ENCODE data around the gene SSRP1.

Gene SSRP1

DNA sequence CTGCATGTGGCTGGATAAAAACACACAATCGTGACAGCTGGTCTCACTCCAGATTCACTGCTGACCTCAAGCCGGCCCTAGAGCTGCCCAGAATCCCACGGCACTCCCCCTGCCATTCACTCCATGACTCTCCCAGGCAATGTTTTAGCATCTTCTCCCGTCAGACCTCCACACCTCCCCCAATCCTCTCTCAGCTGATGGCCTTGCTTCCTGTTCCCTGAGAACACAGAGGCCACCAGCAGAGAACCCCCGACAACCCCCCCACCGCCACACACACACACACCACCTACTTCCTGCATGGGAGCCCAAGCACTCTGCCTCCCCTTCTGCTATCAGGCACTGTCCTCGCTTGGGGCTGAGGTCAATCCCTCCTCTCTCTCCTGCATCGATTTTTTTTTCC, 20.2 kb downstream of the SSRP1 start:
- DNase-seq (ENCODE audit: low read depth) = no peak

DNA sequence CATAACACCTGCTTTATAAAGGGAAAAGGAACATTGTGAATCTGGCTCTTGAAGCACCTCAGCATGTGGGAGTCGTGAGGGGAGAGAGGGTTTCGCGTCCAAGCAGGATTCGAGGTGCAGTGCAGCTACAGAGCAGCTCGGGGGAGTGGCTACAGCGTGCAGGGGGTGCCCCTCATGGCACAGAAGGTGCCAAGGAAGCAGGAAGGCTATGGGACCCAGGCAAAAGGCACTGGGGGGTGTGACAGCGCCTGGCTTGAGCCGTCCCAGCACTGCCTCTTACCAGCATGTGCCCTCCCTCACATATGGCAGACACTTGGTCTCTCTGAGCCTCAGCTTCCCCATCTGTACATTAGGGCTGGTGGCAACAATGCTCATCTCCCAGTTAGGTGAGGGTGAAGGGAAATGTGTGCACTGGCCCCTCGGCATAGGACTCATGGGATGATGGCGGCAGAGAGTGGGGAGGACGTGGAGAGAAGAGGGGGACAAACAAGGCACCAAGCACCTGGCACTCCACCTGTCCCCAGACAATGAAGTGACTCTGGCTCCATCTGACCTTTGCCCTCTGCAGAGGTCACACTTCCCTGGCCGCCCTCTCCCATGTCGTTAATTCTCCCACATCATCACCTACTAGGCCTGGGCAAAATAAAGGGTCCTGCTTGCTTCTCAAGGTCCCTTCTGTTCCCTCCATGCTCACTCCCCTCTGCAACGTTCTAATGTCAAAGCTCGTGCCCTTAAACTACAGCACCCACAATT, 21.3 kb downstream of the SSRP1 start:
- no peak for DNase-seq (ENCODE audit: low read depth)

DNA sequence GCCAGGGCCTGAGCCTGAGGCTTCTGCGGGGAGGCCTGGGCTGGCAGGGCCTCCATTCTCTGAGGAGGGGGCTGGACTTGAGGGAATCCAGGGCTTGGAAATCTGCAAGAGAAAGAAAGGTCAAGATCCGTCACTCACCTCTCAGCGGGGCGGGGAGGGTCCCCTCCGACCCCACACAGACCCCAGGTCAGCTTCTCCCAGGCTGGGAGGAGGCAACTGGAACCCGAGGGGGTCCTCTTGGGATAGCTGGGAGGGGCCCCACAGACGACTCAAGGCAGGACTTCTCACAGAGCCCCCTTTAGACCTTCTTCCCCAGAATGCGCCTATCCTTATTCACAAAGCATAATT, 21.9 kb downstream of the SSRP1 start:
- DNase-seq (ENCODE audit: low read depth) = no peak

DNA sequence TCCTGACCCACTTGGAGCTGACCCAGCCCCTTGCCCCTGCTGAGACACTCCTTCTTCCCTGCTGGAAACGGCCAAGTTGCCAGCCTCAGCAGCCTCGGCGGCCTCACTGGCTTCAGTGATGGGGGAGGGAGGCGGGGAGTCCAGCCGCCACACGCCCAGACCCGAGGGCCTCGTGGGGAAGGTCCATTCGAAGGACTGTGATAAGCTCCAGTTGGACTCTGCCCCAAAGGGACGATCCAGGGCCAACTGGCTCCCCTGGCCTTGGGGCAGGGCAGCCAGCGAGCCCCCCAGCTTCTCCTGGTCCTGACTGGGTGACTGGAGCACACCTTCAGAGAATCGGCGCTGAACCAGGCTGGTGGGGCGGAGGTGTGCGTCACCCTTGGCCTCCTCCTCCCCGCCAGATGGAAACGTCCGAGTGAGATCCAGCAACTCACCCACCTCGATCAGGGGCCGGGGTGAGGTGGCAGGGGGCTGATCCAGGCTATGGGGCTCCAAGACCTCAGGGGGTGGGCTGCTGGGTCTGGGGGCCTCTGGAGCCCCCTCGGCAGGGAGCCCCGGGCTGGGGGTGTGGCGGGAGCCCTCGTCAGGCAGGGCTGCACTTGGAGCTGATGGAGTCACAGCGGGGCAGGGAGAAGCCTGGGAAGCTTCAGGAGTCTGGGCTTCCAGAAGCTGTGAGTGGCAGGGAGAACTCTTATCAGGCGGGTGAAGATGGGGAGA, 22.5 kb downstream of the SSRP1 start:
- DNase-seq (ENCODE audit: low read depth) = no peak

GRCh38 chr11:57312511-57313021, 23.1 kb downstream of the SSRP1 start:
- DNase-seq (ENCODE audit: low read depth) = no peak

DNA sequence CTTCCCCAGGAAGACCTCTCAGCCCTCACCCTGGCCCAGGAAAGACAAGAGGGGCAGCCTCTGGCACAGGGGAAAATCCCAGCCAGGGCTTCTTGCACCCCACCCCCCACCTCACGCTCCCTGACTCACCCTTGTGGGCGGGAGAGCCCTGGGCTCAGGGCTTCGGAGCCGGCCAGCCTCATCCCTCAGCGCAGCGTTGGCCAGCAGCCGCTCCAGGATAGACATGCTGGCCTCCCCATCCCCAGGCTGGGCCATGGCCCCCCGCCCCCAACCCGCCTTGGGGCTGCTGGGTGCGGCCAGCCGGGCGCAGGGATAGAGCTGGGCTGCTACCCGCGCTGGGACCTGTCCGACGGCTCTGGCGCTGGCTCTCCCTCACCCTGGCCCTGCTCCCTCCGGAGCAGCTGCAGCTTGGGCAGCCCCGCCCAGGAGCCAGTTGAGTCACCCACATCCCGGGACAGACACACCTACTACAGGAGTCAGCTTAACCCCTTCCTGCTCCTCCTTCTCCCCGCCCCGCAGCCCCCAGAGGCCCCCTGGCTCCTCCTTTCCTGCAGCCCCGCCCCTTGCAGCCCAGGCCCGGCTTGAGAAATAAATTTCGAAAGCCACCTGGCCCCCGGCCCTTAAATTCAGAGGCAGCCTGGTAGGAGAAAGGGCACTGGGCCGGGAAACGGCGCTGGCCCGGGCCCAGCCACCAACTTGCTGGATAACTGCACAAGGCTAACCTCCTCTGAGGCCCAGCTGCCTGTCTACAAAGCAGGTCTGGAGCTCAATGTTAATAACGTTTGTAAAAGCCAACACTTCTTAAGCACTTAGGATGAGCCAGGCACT, 24.4 kb downstream of the SSRP1 start:
- peak; percentile 85 for DNase-seq (ENCODE audit: low read depth)

DNA sequence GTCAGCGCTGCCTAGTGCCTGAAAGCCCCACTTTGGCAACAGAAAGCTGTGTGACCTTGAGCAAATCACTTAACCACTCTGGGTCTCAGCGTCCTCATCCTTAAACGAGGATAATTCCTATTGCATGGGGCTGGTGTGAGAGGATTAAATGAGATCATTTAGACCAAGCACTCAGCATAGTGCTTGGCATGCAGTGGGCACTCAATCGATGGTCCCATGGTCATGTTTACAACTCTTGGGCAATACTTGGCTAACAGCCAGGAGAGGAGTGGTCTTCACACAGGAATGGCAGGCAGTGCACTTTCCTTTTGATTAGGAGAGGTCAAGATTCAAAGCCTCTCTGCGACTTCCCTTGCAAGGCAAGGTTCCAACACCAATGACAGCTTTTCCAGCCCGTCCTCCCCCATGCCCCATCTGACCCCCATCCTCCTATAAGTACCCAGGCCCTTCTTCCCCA, 25.0 kb downstream of the SSRP1 start:
- DNase-seq (ENCODE audit: low read depth) = no peak

- DNase-seq (ENCODE audit: low read depth) = no peak
These were observed 25.6 kb downstream of the SSRP1 start for GRCh38 chr11:57310091-57310490.

GRCh38 chr11:57309106-57310059, 26.3 kb downstream of the SSRP1 start:
- DNase-seq (ENCODE audit: low read depth) = no peak

DNA sequence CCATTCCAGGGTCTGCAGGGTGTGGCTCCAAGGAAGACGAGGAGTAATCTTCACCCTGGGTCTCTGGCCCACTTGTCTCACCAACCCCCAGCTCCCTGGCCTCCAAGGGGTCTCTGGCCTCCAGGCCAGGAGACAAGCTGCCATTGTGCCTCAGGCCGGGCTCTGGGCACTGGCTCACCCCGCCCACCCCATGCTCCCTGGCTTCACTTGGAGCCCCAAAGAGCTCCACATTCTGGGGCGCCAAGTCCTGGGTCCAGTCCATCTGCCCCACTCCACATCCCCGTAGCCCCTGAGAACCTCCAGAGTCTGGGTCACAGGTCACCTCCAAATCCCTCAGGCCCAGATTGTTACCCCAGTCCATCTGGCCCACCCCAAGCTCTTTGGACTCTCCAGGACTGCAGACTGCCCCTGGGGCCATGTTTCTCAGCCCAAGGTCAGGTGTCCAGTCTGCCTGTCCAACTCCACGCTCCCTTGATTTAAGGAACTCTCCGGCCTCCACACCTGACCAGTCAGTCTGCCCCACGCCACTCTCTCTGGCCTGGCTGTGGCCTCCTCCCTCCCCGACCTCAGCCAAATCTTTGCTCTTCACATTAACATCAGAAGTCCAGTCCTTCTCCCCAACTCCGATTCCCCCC, 27.1 kb downstream of the SSRP1 start:
- no peak for DNase-seq (ENCODE audit: low read depth)

- DNase-seq (ENCODE audit: low read depth) = no peak
These were observed 27.9 kb downstream of the SSRP1 start for GRCh38 chr11:57307666-57308270.

DNA sequence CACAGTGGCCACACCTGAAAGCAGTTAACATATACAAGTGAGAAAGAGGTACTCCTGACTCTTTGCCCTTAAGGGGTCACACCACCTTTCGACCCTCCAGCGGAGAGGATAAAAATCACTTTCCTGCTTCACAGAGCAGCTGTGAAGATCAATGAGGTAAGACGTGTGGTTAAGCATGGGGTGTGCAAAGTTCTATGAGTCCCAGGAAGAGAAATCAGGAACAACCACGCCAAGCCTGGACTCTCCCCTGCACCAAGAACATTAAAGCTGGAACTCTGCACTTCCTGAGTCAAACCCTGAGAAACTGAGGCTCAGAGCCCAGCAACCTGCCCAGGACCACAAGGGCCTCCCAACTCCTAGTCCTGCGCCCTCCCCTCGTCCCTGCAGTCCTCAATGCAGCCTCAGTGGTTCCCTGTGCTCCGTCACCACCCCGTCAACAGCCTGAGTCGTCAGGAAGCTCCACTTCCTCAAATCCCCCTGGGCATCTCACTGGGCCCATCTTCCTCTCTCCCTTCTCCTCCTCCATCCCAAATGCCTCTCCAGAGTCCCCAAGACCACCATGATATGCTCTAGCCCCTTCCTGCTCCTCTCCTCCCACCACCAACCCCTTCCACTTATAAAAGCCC, 28.6 kb downstream of the SSRP1 start:
- no peak for DNase-seq (ENCODE audit: low read depth)

GRCh38 chr11:57306161-57306876, 29.4 kb downstream of the SSRP1 start:
- DNase-seq (ENCODE audit: low read depth) = no peak

- DNase-seq (ENCODE audit: low read depth) = no peak
These were observed 30.2 kb downstream of the SSRP1 start for GRCh38 chr11:57305523-57305922.

DNA sequence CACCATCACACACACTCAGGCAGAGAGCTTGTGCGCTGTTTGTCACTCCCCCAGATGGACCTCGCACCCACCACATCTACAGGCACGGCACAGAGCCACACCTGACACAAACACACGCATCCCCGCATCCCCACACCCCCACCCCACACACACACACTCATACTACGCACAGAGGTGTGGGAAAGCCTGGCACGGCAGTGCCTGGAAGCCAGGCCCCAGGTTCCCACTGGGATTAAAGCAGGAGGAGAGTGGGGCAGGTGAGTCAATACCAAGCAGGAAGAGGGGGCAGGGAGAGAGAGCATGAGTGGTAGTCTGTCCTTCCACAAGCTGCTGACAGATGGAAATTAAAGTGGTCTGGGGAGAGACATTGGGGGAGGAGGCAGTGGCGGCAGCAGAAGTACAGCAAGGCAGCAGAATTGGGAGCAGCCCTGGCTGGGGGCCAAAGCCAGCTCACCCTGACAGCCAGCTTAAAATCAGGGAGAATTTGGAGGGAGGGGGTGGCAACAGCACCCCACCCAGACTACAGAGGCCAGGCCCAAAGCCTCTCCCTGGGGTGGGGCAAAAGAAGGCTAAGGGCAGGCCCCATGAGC, 31.6 kb downstream of the SSRP1 start:
- DNase-seq (ENCODE audit: low read depth) = no peak

DNA sequence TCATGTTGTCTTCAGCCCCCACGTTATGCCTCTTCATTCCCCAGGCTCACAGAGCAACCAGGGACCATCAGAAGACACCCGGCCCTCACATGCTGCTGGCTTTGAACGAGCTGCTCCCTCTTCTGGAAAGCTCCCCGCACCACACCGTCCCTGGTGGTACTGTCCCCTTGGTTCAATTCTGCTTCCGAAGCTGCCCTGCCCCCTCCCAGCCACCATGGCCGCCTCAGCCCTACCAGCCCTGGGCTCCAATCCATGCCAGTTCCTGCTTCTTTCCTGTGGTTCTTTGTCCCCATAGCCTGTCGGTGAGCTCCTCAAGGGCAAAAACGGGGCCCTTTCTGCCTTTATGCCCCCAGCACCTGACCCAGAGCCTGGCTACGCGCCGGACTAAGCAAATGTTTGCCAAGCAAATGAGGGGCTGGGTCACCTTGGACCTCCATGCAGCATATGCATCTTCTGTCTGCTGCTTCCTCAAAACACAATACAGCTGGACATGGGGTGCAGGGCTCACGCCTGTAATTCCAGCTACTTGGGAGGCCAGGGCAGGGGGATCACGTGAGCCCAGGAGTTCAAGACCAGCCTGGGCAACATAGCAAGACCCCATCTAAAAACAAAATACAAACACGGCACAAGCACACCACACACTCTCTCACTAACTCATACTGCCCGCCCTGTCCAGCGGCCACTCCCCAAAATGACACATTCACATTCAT, 32.3 kb downstream of the SSRP1 start:
- DNase-seq (ENCODE audit: low read depth) = no peak

GRCh38 chr11:57302489-57302888, 33.2 kb downstream of the SSRP1 start:
- no peak for DNase-seq (ENCODE audit: low read depth)

DNA sequence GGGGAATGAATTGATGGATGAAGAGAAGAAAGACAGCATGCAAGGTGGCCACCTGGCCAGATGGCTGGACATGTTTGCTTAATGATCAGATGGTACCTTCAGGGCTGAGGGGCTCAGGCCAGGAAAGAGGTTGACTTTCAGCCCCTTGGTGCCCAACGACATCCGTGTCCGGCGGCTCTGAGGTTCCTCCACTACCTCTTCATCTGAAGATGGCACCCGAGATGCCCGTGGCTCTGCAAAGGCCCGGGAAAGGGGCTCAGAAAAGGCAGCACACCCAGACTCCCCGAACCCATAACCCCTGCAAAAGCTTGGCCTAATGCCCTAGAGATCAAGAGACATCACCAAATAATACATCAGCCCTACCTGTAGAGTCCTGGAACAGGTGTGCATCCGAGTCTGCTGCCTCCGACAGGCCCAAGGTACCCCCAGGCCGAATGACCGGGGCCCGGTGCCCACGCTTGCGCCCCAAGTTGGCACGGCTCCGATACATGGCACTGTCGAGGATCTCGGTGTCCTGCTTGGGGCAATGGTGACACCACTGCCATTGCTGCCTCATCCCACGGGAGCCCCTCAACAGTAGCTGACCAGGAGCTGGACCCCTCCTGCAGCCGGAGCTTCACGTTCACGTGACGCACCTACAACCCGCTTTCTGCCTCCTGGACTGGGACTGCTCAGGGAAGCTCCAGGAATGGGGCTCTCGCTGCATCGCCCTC, 33.8 kb downstream of the SSRP1 start:
- DNase-seq (ENCODE audit: low read depth) = no peak
